Esophagus (tissue), 2 donors: ENCODE results near the gene LEKR1. TPM values are rescaled to one million over a fixed set of nuclear protein-coding genes. Genes with fewer than 3 reads are reported as not detected.
"Not testable (repeated sequence)": the region's sequence is repeated elsewhere in the genome, so short reads cannot be mapped to it uniquely, and the experiment has no call there.

Experiments
- H3K27ac ChIP-seq, 2 donors: one replicate each; pipeline ENCODE4 v1.5.1; 2013; ENCODE audit warnings: low read depth in 2 of 2, mild to moderate bottlenecking in 2 of 2, inconsistent platforms in 1 of 2, low read length in 1 of 2, moderate library complexity in 1 of 2
- H3K27me3 ChIP-seq, 2 donors: one replicate each; pipeline ENCODE4 v1.6.1; 2013; ENCODE audit warnings: low read length in 2 of 2, control low read depth in 1 of 2, mild to moderate bottlenecking in 1 of 2; ENCODE audit not compliant: insufficient read depth in 2 of 2, control insufficient read depth in 1 of 2
- H3K36me3 ChIP-seq, 2 donors: one replicate each; pipeline ENCODE4 v1.6.1; 2013; ENCODE audit warnings: low read length in 1 of 2; ENCODE audit not compliant: control insufficient read depth in 2 of 2, insufficient read depth in 2 of 2
- H3K4me1 ChIP-seq, 2 donors: one replicate each; pipeline ENCODE4 v1.6.1; 2013; ENCODE audit warnings: low read length in 1 of 2; ENCODE audit not compliant: control insufficient read depth in 2 of 2, insufficient read depth in 2 of 2
- H3K4me3 ChIP-seq, 2 donors: one replicate each; pipeline ENCODE4 v1.5.1; 2013; ENCODE audit warnings: low read length in 2 of 2, mild to moderate bottlenecking in 2 of 2, low read depth in 1 of 2, moderate library complexity in 1 of 2
- H3K9me3 ChIP-seq, 2 donors: one replicate each; pipeline ENCODE4 v1.6.1; 2013; ENCODE audit warnings: mild to moderate bottlenecking in 2 of 2, low read depth in 1 of 2, low read length in 1 of 2, moderate library complexity in 1 of 2; ENCODE audit not compliant: control insufficient read depth in 2 of 2, insufficient read depth in 1 of 2
- WGBS, 2 donors: extraction: QIAGEN DNeasy Blood & Tissue Kit; methylation state at CpG; one replicate each; pipeline ENCODE4 v1.1.7; 2013; 5-methylcytosine and 5-hydroxymethylcytosine counted together
- polyA plus RNA-seq, 2 donors: library from polyadenylated mRNA; stranded (reverse); fragments of 200-250 nt; gene quantifications; one replicate each; pipeline ENCODE4 v1.2.3, GENCODE V29; 2013
- donor health status: healthy with polysubstance abuse.
- donor health status: Bipolar disorder and iron deficiency.

The LEKR1 gene
- polyA plus RNA-seq, 2 donors, result 0.21 to 0.33 TPM

DNA sequence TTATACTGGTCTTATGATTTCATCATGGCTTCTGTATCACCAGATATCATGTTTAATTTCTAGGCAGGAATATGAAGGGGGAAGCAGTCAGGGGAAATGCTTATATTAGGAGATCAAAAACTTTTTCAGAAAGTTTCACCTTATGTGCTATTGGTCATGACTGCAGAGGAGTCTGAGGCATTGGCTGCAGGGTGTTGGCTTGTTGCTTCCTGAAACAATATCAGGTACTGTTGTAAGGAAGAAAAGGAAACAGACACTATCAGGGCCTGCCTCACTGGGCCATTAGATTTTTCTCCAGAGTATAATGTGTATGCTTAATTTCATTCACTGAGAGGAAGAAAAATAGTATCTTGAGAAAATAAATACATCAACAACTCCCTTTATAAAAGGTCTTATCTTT, 34.7 kb downstream of the LEKR1 start:
- Histone ChIP-seq H3K4me1 (no peaks in the 10 kb centered on the region), H3K36me3 (no peaks in the 10 kb centered on the region), H3K27ac (peak overlapping the region in 1 of 2 donors; percentile 49), H3K9me3 (no peaks in the 10 kb centered on the region), H3K27me3 (no peaks in the 10 kb centered on the region), H3K4me3 (no peak overlapping the region)

- H3K36me3 ChIP-seq, result no peaks in the 10 kb centered on the region
- no peak overlapping the region for H3K27ac ChIP-seq
- no peaks in the 10 kb centered on the region for H3K9me3 ChIP-seq
- no peaks in the 10 kb centered on the region for H3K27me3 ChIP-seq
- no peaks in the 10 kb centered on the region for H3K4me1 ChIP-seq
- H3K4me3 ChIP-seq, result no peak overlapping the region
- 75 to 90% methylated on average over 2 of the region's 2 CpGs for WGBS, 2 donors
Measured at GRCh38 chr3:156862338-156862737, 36.2 kb downstream of the LEKR1 start.

GRCh38 chr3:156865732-156866131, 39.6 kb downstream of the LEKR1 start:
- Histone ChIP-seq H3K9me3 (no peaks in the 10 kb centered on the region), H3K27me3 (no peaks in the 10 kb centered on the region), H3K36me3 (no peaks in the 10 kb centered on the region), H3K4me3 (no peak overlapping the region), H3K4me1 (no peaks in the 10 kb centered on the region), H3K27ac (no peak overlapping the region)
- WGBS, 2 donors, result 34 to 35% methylated on average over 2 of the region's 2 CpGs

DNA sequence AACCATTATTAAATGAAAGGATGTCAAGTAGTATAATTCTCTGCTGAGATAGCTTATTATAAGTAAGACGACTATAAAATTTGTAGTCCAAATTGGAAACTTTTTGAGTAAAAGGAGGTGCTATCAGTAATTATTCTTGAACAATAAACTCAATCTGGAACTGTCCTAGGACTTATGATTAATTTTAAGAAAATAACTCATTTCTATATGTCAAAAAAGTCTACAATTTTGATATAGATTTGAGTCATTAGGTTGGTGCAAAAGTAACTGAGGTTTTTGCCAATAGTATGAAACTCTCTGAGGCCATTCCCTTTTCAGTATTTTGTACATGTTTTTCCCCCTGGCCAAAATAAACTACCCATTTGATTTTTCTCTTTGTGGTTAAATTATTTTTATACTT, 41.0 kb downstream of the LEKR1 start:
- no peaks in the 10 kb centered on the region for H3K36me3 ChIP-seq
- H3K27ac ChIP-seq, result no peak overlapping the region
- no peaks in the 10 kb centered on the region for H3K9me3 ChIP-seq
- no peaks in the 10 kb centered on the region for H3K27me3 ChIP-seq
- no peak overlapping the region for H3K4me3 ChIP-seq
- no peaks in the 10 kb centered on the region for H3K4me1 ChIP-seq
- 58 to 80% methylated on average over 1 of the region's 1 CpG for WGBS, 2 donors

DNA sequence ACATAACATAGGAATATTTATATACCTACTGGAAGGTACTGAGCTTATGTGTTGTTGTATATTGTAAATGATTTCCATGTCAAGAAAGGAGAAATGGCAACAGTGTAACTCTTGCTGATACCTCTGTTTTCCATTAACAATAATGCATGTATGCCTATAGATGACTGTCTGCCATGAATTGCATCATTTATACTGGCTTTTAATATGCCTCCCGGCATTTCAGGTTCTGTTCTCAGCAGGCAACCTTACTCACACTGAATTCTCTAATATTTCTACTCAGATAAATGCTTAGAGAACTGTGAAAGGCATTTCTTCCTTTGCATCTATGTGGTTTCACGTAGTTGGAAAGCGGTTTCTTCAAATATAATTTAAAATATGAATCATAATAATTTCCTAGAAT, 41.8 kb downstream of the LEKR1 start:
- Histone ChIP-seq H3K36me3 (no peaks in the 10 kb centered on the region), H3K4me3 (no peak overlapping the region), H3K4me1 (no peaks in the 10 kb centered on the region), H3K9me3 (no peaks in the 10 kb centered on the region), H3K27ac (no peak overlapping the region), H3K27me3 (no peaks in the 10 kb centered on the region)
- 86 to 88% methylated on average over 3 of the region's 3 CpGs for WGBS, 2 donors

DNA sequence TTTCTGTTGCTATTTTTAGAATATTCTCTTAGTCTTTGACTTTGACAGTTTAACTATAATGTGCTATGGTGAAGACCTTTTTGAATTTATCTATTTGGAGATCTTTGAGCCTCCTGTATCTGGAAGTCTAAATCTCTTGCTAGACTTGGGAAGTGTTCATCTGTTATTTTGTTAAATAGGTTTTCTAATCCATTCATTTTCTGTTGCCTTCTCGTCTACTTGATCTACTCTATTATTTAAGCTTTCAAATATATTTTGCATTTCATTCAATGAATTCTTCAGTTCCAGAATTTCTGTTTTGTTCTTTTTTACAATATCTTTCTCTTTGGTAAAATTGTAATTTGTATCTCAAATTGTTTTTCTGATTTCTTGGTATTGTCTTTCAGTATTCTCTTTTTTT, 47.8 kb downstream of the LEKR1 start:
- Histone ChIP-seq H3K4me3 (no peak overlapping the region), H3K27ac (no peak overlapping the region), H3K4me1 (no peaks in the 10 kb centered on the region), H3K9me3 (no peaks in the 10 kb centered on the region), H3K27me3 (no peaks in the 10 kb centered on the region), H3K36me3 (no peaks in the 10 kb centered on the region)
- WGBS, 2 donors, result 78 to 90% methylated on average over 1 of the region's 1 CpG

GRCh38 chr3:156879491-156879890, 53.3 kb downstream of the LEKR1 start:
- not testable (repeated sequence) for H3K36me3 ChIP-seq, H3K27ac ChIP-seq, H3K4me3 ChIP-seq, H3K4me1 ChIP-seq, H3K9me3 ChIP-seq, H3K27me3 ChIP-seq
- 92 to 95% methylated on average over 3 of the region's 3 CpGs for WGBS, 2 donors

DNA sequence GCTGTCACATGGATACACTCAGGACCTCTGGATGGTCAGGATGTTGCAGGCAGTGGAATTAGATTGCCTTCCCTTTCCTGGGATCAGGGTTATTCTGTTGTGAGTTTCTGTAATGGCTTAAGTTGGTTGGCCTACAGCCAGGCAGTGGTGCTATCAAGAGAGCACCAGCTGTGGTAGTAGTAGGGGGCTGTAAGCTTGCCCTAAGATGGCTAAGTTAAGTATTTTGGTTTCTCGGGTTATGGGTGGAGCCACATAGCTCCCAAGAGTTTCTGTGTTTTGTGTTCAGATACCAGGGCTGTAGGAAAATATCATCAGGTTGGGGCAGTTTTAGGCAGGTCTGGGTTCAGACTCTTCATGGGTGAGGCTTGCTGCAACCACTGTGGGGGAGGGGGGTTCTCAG, 59.6 kb downstream of the LEKR1 start:
- no peaks in the 10 kb centered on the region for H3K36me3 ChIP-seq
- 86 to 100% methylated on average over 1 of the region's 1 CpG for WGBS, 2 donors
- H3K4me3 ChIP-seq, result no peak overlapping the region
- no peaks in the 10 kb centered on the region for H3K4me1 ChIP-seq
- peaks cover 0 to 4% of the 10 kb centered on the region in 2 donors for H3K9me3 ChIP-seq
- no peak overlapping the region for H3K27ac ChIP-seq
- H3K27me3 ChIP-seq, result no peaks in the 10 kb centered on the region

GRCh38 chr3:156888176-156888575, 62.0 kb downstream of the LEKR1 start:
- Histone ChIP-seq H3K36me3 (no peaks in the 10 kb centered on the region), H3K9me3 (peaks cover 0 to 4% of the 10 kb centered on the region in 2 donors), H3K27me3 (no peaks in the 10 kb centered on the region), H3K4me3 (no peak overlapping the region), H3K4me1 (no peaks in the 10 kb centered on the region), H3K27ac (no peak overlapping the region)
- 44 to 50% methylated on average over 2 of the region's 2 CpGs for whole genome bisulfite sequencing, 2 donors

- H3K36me3 ChIP-seq, result no peaks in the 10 kb centered on the region
- H3K4me1 ChIP-seq, result no peaks in the 10 kb centered on the region
- no peak overlapping the region for H3K27ac ChIP-seq
- no peaks in the 10 kb centered on the region for H3K27me3 ChIP-seq
- WGBS, 2 donors, result 26 to 45% methylated on average over 1 of the region's 1 CpG
- H3K4me3 ChIP-seq, result no peak overlapping the region
- H3K9me3 ChIP-seq, result peaks cover 0 to 4% of the 10 kb centered on the region in 2 donors
Measured at GRCh38 chr3:156888576-156888975, 62.4 kb downstream of the LEKR1 start.
